Osteoblast (primary cell): ENCODE measurements around the gene SRSF2. TPM values are rescaled to one million over a fixed set of nuclear protein-coding genes. Genes with fewer than 3 reads are reported as not detected.
"Not testable (repeated sequence)": the region's sequence is repeated elsewhere in the genome, so short reads cannot be mapped to it uniquely, and the experiment has no call there.

Experiments used
- DNase-seq: peaks from one replicate; pipeline ENCODE4 v3.0.0; 2011; ENCODE audit warnings: low spot score, mixed read lengths; ENCODE audit not compliant: insufficient read length; ENCODE audit errors: missing footprints
- H2AFZ ChIP-seq: 2 replicates; pipeline ENCODE4 v1.6.0; 2011; ENCODE audit warnings: mild to moderate bottlenecking, low read length
- H3K27ac ChIP-seq: 2 replicates; pipeline ENCODE4 v1.5.1; 2011; ENCODE audit warnings: mild to moderate bottlenecking, low read depth, low read length, moderate library complexity
- H3K27me3 ChIP-seq: 2 replicates; pipeline ENCODE4 v1.6.0; 2012; ENCODE audit warnings: mild to moderate bottlenecking, control low read depth, inconsistent platforms, low read length, moderate library complexity; ENCODE audit not compliant: insufficient read depth
- H3K36me3 ChIP-seq: 2 replicates; pipeline ENCODE4 v1.5.1; 2011; ENCODE audit warnings: mild to moderate bottlenecking, low read length, control low read depth, moderate library complexity; ENCODE audit not compliant: insufficient read depth
- H3K4me1 ChIP-seq: 2 replicates; pipeline ENCODE4 v1.5.1; 2011; ENCODE audit warnings: mild to moderate bottlenecking, low read length, control low read depth, moderate library complexity; ENCODE audit not compliant: insufficient read depth
- H3K4me2 ChIP-seq: 2 replicates; pipeline ENCODE4 v1.6.0; 2011; ENCODE audit warnings: mild to moderate bottlenecking, low read length; ENCODE audit not compliant: insufficient read depth
- H3K4me3 ChIP-seq: fragments of 200-600 bp; sonication (generic); 3 replicates; pipeline ENCODE4 v1.5.1; 2012; ENCODE audit warnings: mild to moderate bottlenecking, low read length, inconsistent platforms; ENCODE audit not compliant: insufficient read depth
- H3K79me2 ChIP-seq: 2 replicates; pipeline ENCODE4 v1.6.0; 2012; ENCODE audit warnings: mild to moderate bottlenecking, low read length, control low read depth, inconsistent platforms; ENCODE audit not compliant: insufficient read depth
- H3K9me3 ChIP-seq: 2 replicates; pipeline ENCODE4 v1.5.1; 2011; ENCODE audit warnings: low read depth, low read length, control low read depth
- H4K20me1 ChIP-seq: 2 replicates; pipeline ENCODE4 v1.6.0; 2012; ENCODE audit warnings: mild to moderate bottlenecking, low read length, control low read depth; ENCODE audit not compliant: insufficient read depth
- CTCF ChIP-seq: IDR thresholded peaks from 2 replicates; pipeline ENCODE4 v1.5.1; 2011; ENCODE audit warnings: mild to moderate bottlenecking, low read depth, low read length, moderate library complexity; ENCODE audit errors: extremely low read depth
- total RNA-seq: library from RNA; depleted of rRNA; stranded (reverse); fragments of >200 nt; gene quantifications from 2 replicates; pipeline ENCODE4 v1.2.3, GENCODE V29; 2012

The SRSF2 gene
- total RNA-seq, 1 donor = 102 TPM

DNA sequence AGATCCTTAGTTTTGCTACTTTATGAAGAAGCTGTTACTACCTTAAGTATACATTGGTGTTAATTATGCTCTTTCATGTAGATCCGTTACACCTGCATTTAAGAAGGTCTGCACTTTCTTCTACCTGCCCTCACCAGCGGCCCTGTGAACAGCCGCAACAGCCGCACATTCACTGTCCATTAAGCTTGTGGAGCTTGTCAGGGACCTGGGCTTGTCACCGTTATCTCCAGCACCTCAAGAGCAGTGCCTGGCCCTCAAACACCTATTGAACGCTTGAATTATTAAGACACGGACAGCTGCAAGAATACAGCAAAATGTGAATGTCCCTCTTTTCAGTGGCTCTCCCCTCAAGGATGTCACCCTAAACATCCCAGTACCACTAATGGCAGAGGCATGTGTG is 23.4 kb downstream of the SRSF2 start:
- peaks cover 47% of the 10 kb centered on the region for H3K4me1 ChIP-seq
- H3K4me3 ChIP-seq = no peak overlapping the region
- peaks cover 44% of the 10 kb centered on the region for H3K36me3 ChIP-seq
- no peak for TF ChIP-seq CTCF
- H4K20me1 ChIP-seq = peaks cover 24% of the 10 kb centered on the region
- H3K4me2 ChIP-seq = no peak overlapping the region
- no peak overlapping the region for H2AFZ ChIP-seq
- no peaks in the 10 kb centered on the region for H3K27me3 ChIP-seq
- DNase-seq = peak; percentile 19
- peak overlapping the region; percentile 100 for H3K27ac ChIP-seq
- H3K79me2 ChIP-seq = peaks cover 51% of the 10 kb centered on the region
- H3K9me3 ChIP-seq = no peaks in the 10 kb centered on the region

DNA sequence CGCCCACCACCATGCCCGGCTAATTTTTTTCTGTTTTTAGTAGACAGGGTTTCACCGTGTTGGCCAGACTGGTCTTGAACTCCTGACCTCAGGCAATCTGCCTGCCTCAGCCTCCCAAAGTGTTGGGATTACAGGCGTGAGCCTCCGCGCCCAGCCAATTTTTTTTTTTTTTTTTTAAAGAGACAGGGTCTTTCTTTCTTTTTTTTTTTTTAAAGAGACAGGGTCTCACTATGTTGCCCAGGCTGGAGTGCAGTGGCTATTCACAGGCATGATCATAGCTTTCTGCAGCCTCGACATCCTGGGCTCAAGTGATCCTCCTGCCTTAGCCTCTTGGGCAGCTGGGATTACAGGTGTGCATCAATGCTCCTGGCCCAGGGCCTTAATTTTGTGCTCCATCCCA is 24.8 kb downstream of the SRSF2 start:
- H3K4me3 ChIP-seq, H3K4me2 ChIP-seq, H3K9me3 ChIP-seq, DNase-seq, H3K27me3 ChIP-seq, H2AFZ ChIP-seq: not testable (repeated sequence)
- Histone ChIP-seq H3K4me1 (peaks cover 55% of the 10 kb centered on the region), H3K36me3 (peaks cover 37% of the 10 kb centered on the region), H4K20me1 (peaks cover 38% of the 10 kb centered on the region), H3K27ac (peak overlapping the region; percentile 1), H3K79me2 (peaks cover 66% of the 10 kb centered on the region)

GRCh38 chr17:76710863-76711611 is 26.1 kb downstream of the SRSF2 start, which contains the start of gene MXRA7:
TSS of gene MXRA7 (minus strand) at chr17:76710965. CDS start at chr17:76710946, 19 bp downstream.
- Histone ChIP-seq H4K20me1 (peaks cover 44% of the 10 kb centered on the region), H3K79me2 (peaks cover 79% of the 10 kb centered on the region), H3K27me3 (no peaks in the 10 kb centered on the region), H3K36me3 (peaks cover 39% of the 10 kb centered on the region), H3K4me1 (peaks cover 44% of the 10 kb centered on the region), H3K4me2 (peak within 1 kb of the TSS; percentile 96), H3K27ac (peak within 1 kb of the TSS; percentile 99), H3K4me3 (peak within 1 kb of the TSS; percentile 85), H3K9me3 (no peaks in the 10 kb centered on the region), H2AFZ (peak within 1 kb of the TSS; percentile 15)
- no peak for TF ChIP-seq CTCF
- peak; percentile 97 for DNase-seq

GRCh38 chr17:76709951-76710862 is 26.9 kb downstream of the SRSF2 start:
- not testable (repeated sequence) for H2AFZ ChIP-seq, H3K9me3 ChIP-seq, H3K27me3 ChIP-seq
- Histone ChIP-seq H3K27ac (peak overlapping the region; percentile 99), H3K4me1 (peaks cover 37% of the 10 kb centered on the region), H3K4me3 (peak overlapping the region; percentile 85), H4K20me1 (peaks cover 52% of the 10 kb centered on the region), H3K79me2 (peaks cover 82% of the 10 kb centered on the region), H3K4me2 (peak overlapping the region; percentile 96), H3K36me3 (peaks cover 38% of the 10 kb centered on the region)
- peak; percentile 93 for DNase-seq
